Calu3 (cell line): ENCODE results near the gene LRRC25. TPM values are rescaled to one million over a fixed set of nuclear protein-coding genes. Genes with fewer than 3 reads are reported as not detected.

ENCODE experiments used
- BruUV-seq: library from RNA; stranded (reverse); fragments of 400-500 nt; replicated peaks from 2 replicates; lab custom pipeline; 2021; lab: Mats Ljungman, UMichigan
- CTCF ChIA-PET: fragments of 300-600 bp; sonication (Branson Sonifier 250); formaldehyde crosslinking; loops from one replicate; lab custom pipeline; 2022; ENCODE audit warnings: antibody characterized with exemption; lab: Charles Lee
- DNase-seq: peaks from one replicate; pipeline ENCODE4 v3.0.0; 2022
- H3K27ac Mint-ChIP-seq: one replicate; pipeline ENCODE4 v1.8.0; 2022; ENCODE audit warnings: mixed read lengths; ENCODE audit not compliant: unreplicated experiment
- H3K27me3 Mint-ChIP-seq: one replicate; pipeline ENCODE4 v1.8.0; 2022; ENCODE audit warnings: mixed read lengths; ENCODE audit not compliant: unreplicated experiment
- H3K36me3 Mint-ChIP-seq: one replicate; pipeline ENCODE4 v1.8.0; 2022; ENCODE audit warnings: mild to moderate bottlenecking, moderate library complexity, mixed read lengths; ENCODE audit not compliant: insufficient read depth, unreplicated experiment
- H3K4me1 Mint-ChIP-seq: one replicate; pipeline ENCODE4 v1.8.0; 2022; ENCODE audit warnings: mild to moderate bottlenecking, low read depth, mixed read lengths; ENCODE audit not compliant: unreplicated experiment
- H3K4me3 Mint-ChIP-seq: one replicate; pipeline ENCODE4 v1.8.0; 2022; ENCODE audit warnings: mild to moderate bottlenecking, low read depth, moderate library complexity, mixed read lengths; ENCODE audit not compliant: unreplicated experiment
- H3K9me3 Mint-ChIP-seq: one replicate; pipeline ENCODE4 v1.8.0; 2022; ENCODE audit warnings: low read depth, mixed read lengths; ENCODE audit not compliant: unreplicated experiment
- intact Hi-C: fragments of 100-400 bp; cut with micrococcal nuclease; formaldehyde crosslinking; loops from one replicate; pipeline ENCODE4 v1.10.0; 2022; ENCODE audit not compliant: unreplicated experiment
- total RNA-seq: library from RNA; stranded (reverse); gene quantifications from 2 replicates; pipeline ENCODE4 v1.2.3, GENCODE V29; 2022
- TF ChIP-seq, protein P1 (sequence below): fragments of 200-600 bp; IDR thresholded peaks from one replicate; pipeline ENCODE4 v1.8.0; 2022; ENCODE audit warnings: antibody characterized with exemption; ENCODE audit not compliant: unreplicated experiment

The LRRC25 gene
- total RNA-seq, 1 experiment from 2014 or later: not detected

DNA sequence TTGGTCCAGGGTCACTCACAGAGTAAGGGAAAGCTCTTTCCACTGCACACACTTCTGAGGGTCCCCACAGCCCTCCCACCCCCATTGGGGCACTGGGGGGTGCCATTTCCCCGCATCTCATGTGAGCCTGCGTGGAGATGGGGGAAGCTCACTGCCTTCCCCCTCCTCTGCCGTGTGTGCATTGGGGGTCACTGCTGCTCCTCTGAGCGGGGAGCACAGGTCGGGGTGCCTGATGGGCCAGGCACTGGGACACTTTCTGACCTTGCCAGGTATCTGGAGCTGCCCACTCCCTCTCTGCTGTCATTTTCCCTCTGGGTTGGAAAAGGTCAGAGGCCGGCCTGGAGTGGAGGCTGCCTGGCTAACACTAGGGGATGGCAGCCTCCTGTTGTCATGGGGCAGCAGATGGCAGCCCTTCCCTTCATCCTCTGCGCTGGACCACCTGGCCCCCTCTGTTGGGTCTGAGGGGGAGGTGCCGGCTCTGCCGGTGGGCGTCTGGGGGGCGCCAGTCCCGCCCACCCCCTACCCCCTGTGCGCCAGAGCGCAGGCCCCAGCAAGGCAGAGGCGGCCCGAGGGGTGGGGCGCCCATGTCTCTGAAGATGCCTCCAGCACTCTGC, 30.9 kb upstream of the LRRC25 start:
- CTCF ChIA-PET: no interaction called here

DNA sequence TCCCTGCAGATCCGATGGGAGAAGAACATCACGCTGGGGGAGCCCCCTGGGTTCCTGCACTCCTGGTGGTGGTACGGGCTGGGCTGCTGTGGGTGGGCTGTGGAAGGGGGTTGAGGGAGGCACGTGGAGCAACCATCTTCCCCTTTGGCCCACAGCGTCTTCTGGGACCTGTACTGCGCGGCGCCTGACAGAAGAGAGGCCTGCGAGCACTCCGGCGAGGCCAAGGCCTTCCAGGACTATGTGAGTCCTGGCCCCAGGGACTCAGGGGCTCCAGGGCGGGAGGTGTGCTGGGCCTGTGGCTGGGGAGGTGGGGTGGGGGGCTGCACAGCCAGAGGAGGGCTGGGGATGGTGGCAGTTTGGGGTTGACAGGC, 30.3 kb upstream of the LRRC25 start:
- DNase-seq: no peak
- Mint-ChIP-seq H3K27me3 (no peaks in the 10 kb centered on the region), H3K9me3 (no peaks in the 10 kb centered on the region), H3K36me3 (no peaks in the 10 kb centered on the region), H3K27ac (no peak overlapping the region), H3K4me3 (no peak overlapping the region), H3K4me1 (no peaks in the 10 kb centered on the region)
- TF ChIP-seq, protein P1, sequence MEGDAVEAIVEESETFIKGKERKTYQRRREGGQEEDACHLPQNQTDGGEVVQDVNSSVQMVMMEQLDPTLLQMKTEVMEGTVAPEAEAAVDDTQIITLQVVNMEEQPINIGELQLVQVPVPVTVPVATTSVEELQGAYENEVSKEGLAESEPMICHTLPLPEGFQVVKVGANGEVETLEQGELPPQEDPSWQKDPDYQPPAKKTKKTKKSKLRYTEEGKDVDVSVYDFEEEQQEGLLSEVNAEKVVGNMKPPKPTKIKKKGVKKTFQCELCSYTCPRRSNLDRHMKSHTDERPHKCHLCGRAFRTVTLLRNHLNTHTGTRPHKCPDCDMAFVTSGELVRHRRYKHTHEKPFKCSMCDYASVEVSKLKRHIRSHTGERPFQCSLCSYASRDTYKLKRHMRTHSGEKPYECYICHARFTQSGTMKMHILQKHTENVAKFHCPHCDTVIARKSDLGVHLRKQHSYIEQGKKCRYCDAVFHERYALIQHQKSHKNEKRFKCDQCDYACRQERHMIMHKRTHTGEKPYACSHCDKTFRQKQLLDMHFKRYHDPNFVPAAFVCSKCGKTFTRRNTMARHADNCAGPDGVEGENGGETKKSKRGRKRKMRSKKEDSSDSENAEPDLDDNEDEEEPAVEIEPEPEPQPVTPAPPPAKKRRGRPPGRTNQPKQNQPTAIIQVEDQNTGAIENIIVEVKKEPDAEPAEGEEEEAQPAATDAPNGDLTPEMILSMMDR: no peak
- no TSS peak for BruUV-seq
- intact Hi-C loops: no loop called here
- CTCF ChIA-PET: no interaction called here

More for the DNA sequence above, 30.9 kb upstream of the LRRC25 start:
- H3K9me3 Mint-ChIP-seq: no peaks in the 10 kb centered on the region
- TF ChIP-seq, protein P1: no peak
- BruUV-seq: no TSS peak
- no peak overlapping the region for H3K4me3 Mint-ChIP-seq
- H3K4me1 Mint-ChIP-seq: no peaks in the 10 kb centered on the region
- no peak overlapping the region for H3K27ac Mint-ChIP-seq
- DNase-seq: no peak
- H3K27me3 Mint-ChIP-seq: no peaks in the 10 kb centered on the region
- no peaks in the 10 kb centered on the region for H3K36me3 Mint-ChIP-seq
- intact Hi-C loops: no loop called here

DNA sequence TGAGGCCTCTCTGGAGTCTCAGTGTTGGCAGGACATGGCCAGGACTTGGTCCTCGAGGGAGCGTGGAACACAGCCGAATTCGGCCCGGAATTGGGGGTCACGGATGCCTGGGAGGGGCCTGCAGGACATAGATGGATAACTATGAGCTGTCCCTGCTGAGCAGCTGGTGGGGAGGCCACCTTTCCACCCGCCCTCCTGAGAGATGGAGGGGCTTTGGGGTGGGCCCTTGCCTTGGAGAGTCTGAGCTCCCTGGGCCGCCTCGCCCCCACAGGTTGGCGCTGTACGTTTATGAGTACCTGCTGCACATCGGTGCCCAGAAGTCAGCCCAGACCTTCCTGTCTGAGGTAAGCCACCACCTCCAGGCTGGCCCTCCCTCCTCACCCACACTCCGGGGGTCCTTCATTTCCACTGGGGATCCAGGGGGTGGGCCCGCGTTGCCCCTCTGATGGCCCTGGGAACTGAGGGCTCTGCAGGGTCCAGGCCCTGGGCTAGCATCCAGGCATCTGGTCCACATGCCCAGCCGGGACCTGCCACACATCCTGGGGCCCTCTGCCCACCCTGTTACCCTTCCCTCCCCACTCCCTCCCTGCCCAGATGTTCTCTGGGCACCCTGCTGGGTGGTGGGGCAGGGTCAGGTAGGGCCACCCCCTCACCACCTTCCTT, 29.8 kb upstream of the LRRC25 start:
- no TSS peak for BruUV-seq
- no peak overlapping the region for H3K27ac Mint-ChIP-seq
- no peaks in the 10 kb centered on the region for H3K27me3 Mint-ChIP-seq
- intact Hi-C loops: no loop called here
- H3K36me3 Mint-ChIP-seq: no peaks in the 10 kb centered on the region
- TF ChIP-seq, protein P1: no peak
- H3K4me1 Mint-ChIP-seq: no peaks in the 10 kb centered on the region
- DNase-seq: no peak
- H3K4me3 Mint-ChIP-seq: no peak overlapping the region
- H3K9me3 Mint-ChIP-seq: no peaks in the 10 kb centered on the region
- CTCF ChIA-PET: no interaction called here

DNA sequence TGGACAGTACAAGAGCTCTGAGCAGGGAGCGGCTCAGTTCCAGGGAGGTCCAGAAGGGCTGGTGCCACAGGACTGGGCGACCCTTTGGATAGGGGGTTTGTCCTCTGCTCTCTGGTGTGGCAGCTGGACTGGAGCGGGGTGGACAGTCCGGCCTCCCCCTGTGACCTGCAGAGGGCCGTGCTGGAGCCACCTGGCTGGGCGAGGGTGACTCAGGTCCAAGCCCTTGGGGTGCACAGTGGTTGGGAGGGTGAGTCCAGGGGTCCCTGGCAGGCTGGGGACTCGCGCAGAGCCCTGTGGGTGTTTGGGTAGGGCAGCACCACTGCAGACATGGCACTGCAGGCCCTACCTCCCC, 29.0 kb upstream of the LRRC25 start:
- H3K27ac Mint-ChIP-seq: no peak overlapping the region
- no peaks in the 10 kb centered on the region for H3K4me1 Mint-ChIP-seq
- H3K36me3 Mint-ChIP-seq: no peaks in the 10 kb centered on the region
- no peaks in the 10 kb centered on the region for H3K9me3 Mint-ChIP-seq
- DNase-seq: no peak
- H3K4me3 Mint-ChIP-seq: no peak overlapping the region
- intact Hi-C loops: no loop called here
- no peaks in the 10 kb centered on the region for H3K27me3 Mint-ChIP-seq
- BruUV-seq: no TSS peak
- TF ChIP-seq, protein P1: no peak
- CTCF ChIA-PET: no interaction called here
